H1 (cell line): ENCODE data around the gene LY9. TPM values are rescaled to one million over a fixed set of nuclear protein-coding genes. Genes with fewer than 3 reads are reported as not detected.

Experiments
- ATF3 ChIP-seq: IDR thresholded peaks from 2 replicates; pipeline ENCODE4 v1.6.1; 2011; ENCODE audit warnings: low read depth, mild to moderate bottlenecking, low read length; ENCODE audit not compliant: insufficient read depth
- BRCA1 ChIP-seq: IDR thresholded peaks from 2 replicates; pipeline ENCODE4 v1.6.1; 2012; ENCODE audit warnings: low read depth, low read length, improper control_type of control experiment
- EP300 ChIP-seq, 2 experiments: IDR thresholded peaks; 1 replicate in 1 of 2; 2 replicates in 1 of 2; pipeline ENCODE4 v1.6.1; 2011 to 2012; ENCODE audit warnings: low read depth in 2 of 2, low read length in 2 of 2, mild to moderate bottlenecking in 2 of 2, borderline replicate concordance in 1 of 2, inconsistent platforms in 1 of 2, moderate library complexity in 1 of 2
- SIRT6 ChIP-seq: IDR thresholded peaks from one replicate; pipeline ENCODE4 v1.7.1; 2012; ENCODE audit warnings: low read length, inconsistent platforms
- SP4 ChIP-seq: IDR thresholded peaks from 2 replicates; pipeline ENCODE4 v1.6.1; 2012; ENCODE audit warnings: low read length, inconsistent platforms
- TEAD4 ChIP-seq: IDR thresholded peaks from 2 replicates; pipeline ENCODE4 v1.6.1; 2012; ENCODE audit warnings: low read depth, low read length, inconsistent platforms, mixed read lengths
- polyA plus RNA-seq, 7 experiments: library from polyadenylated mRNA; depleted of rRNA in 3 of 7; stranded (reverse) in 5 of 7; unstranded in 2 of 7; fragments of >200 nt in 5 of 7; fragments of 200-250 nt in 2 of 7; gene quantifications; 1 replicate in 5 of 7; 2 replicates in 1 of 7; 4 replicates in 1 of 7; pipeline versions ENCODE4 v1.2.1 to v1.2.3, GENCODE V29; 2011 to 2013; ENCODE audit warnings: missing spikeins in 2 of 7, mixed read lengths in 2 of 7
- total RNA-seq: library from RNA; stranded (reverse); fragmentation: NEBNext Ultra II Directional; extraction: Animal tissue kit (Norgen Biotek cat#: 25700); gene quantifications from 2 replicates; pipeline ENCODE4 v1.2.1, GENCODE V29; 2021
- TF ChIP-seq, protein P1 (sequence below): fragments of 300-600 bp; sonication (generic); IDR thresholded peaks from 2 replicates; pipeline ENCODE4 v1.7.1; 2012; ENCODE audit warnings: low read length, moderate library complexity, mild to moderate bottlenecking, inconsistent platforms; ENCODE audit not compliant: insufficient replicate concordance

LY9 gene
- total and polyA plus RNA-seq, 2 of the 8 experiments (the other 6 are each of a cell fraction or from before 2014, with no cell fraction given) = not detected

- TF ChIP-seq, protein P1, sequence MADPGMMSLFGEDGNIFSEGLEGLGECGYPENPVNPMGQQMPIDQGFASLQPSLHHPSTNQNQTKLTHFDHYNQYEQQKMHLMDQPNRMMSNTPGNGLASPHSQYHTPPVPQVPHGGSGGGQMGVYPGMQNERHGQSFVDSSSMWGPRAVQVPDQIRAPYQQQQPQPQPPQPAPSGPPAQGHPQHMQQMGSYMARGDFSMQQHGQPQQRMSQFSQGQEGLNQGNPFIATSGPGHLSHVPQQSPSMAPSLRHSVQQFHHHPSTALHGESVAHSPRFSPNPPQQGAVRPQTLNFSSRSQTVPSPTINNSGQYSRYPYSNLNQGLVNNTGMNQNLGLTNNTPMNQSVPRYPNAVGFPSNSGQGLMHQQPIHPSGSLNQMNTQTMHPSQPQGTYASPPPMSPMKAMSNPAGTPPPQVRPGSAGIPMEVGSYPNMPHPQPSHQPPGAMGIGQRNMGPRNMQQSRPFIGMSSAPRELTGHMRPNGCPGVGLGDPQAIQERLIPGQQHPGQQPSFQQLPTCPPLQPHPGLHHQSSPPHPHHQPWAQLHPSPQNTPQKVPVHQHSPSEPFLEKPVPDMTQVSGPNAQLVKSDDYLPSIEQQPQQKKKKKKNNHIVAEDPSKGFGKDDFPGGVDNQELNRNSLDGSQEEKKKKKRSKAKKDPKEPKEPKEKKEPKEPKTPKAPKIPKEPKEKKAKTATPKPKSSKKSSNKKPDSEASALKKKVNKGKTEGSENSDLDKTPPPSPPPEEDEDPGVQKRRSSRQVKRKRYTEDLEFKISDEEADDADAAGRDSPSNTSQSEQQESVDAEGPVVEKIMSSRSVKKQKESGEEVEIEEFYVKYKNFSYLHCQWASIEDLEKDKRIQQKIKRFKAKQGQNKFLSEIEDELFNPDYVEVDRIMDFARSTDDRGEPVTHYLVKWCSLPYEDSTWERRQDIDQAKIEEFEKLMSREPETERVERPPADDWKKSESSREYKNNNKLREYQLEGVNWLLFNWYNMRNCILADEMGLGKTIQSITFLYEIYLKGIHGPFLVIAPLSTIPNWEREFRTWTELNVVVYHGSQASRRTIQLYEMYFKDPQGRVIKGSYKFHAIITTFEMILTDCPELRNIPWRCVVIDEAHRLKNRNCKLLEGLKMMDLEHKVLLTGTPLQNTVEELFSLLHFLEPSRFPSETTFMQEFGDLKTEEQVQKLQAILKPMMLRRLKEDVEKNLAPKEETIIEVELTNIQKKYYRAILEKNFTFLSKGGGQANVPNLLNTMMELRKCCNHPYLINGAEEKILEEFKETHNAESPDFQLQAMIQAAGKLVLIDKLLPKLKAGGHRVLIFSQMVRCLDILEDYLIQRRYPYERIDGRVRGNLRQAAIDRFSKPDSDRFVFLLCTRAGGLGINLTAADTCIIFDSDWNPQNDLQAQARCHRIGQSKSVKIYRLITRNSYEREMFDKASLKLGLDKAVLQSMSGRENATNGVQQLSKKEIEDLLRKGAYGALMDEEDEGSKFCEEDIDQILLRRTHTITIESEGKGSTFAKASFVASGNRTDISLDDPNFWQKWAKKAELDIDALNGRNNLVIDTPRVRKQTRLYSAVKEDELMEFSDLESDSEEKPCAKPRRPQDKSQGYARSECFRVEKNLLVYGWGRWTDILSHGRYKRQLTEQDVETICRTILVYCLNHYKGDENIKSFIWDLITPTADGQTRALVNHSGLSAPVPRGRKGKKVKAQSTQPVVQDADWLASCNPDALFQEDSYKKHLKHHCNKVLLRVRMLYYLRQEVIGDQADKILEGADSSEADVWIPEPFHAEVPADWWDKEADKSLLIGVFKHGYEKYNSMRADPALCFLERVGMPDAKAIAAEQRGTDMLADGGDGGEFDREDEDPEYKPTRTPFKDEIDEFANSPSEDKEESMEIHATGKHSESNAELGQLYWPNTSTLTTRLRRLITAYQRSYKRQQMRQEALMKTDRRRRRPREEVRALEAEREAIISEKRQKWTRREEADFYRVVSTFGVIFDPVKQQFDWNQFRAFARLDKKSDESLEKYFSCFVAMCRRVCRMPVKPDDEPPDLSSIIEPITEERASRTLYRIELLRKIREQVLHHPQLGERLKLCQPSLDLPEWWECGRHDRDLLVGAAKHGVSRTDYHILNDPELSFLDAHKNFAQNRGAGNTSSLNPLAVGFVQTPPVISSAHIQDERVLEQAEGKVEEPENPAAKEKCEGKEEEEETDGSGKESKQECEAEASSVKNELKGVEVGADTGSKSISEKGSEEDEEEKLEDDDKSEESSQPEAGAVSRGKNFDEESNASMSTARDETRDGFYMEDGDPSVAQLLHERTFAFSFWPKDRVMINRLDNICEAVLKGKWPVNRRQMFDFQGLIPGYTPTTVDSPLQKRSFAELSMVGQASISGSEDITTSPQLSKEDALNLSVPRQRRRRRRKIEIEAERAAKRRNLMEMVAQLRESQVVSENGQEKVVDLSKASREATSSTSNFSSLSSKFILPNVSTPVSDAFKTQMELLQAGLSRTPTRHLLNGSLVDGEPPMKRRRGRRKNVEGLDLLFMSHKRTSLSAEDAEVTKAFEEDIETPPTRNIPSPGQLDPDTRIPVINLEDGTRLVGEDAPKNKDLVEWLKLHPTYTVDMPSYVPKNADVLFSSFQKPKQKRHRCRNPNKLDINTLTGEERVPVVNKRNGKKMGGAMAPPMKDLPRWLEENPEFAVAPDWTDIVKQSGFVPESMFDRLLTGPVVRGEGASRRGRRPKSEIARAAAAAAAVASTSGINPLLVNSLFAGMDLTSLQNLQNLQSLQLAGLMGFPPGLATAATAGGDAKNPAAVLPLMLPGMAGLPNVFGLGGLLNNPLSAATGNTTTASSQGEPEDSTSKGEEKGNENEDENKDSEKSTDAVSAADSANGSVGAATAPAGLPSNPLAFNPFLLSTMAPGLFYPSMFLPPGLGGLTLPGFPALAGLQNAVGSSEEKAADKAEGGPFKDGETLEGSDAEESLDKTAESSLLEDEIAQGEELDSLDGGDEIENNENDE = no peak
- TF ChIP-seq EP300 (IDR thresholded peaks at IDR 0.05; ENCODE audit: borderline replicate concordance in 1 of 2, low read depth in 2 of 2, low read length in 2 of 2) (no peak), SIRT6 (no peak), SP4 (no peak), BRCA1 (no peak), TEAD4 (no peak), ATF3 (no peak)
- TF ChIP-seq, all 59 proteins: peak for 0
Measured at GRCh38 chr1:160876311-160876710, 80.3 kb downstream of the LY9 start (continued).
